GM18870 (cell line): ENCODE results near the gene TMEM184B.
"Not testable (repeated sequence)": the region's sequence is repeated elsewhere in the genome, so short reads cannot be mapped to it uniquely, and the experiment has no call there.

ENCODE experiments used
- ATAC-seq: cut with Tn5 transposase; IDR thresholded peaks from one replicate; pipeline ENCODE4 v1.9.1; 2021; ENCODE audit warnings: moderate library complexity; ENCODE audit not compliant: unreplicated experiment

TMEM184B gene

GRCh38 chr22:38249803-38250642 lies 22.8 kb downstream of the TMEM184B start:
- ATAC-seq, result no peak

DNA sequence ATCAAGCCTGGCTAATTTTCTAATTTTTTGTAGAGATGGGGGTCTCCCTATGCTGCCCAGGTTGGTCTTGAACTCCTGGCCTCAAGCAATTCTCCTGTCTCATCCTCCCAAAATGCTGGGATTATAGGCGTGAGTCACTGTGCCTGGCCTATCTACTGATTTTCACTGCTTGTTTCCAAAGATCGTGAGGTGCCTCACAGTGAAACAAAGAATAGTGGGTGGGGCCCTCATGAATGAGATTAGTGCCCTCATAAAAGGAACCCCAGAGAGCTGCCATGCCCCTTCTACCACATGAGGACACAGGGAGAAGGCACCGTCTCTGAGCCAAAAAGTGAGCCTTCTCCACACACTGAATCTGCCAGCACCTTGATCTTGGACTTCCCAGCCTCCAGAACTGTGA lies 23.5 kb downstream of the TMEM184B start:
- ATAC-seq, result no peak

GRCh38 chr22:38248280-38248679 lies 24.5 kb downstream of the TMEM184B start:
- ATAC-seq, result no peak

GRCh38 chr22:38247713-38248112 lies 25.1 kb downstream of the TMEM184B start:
- ATAC-seq, result no peak

DNA sequence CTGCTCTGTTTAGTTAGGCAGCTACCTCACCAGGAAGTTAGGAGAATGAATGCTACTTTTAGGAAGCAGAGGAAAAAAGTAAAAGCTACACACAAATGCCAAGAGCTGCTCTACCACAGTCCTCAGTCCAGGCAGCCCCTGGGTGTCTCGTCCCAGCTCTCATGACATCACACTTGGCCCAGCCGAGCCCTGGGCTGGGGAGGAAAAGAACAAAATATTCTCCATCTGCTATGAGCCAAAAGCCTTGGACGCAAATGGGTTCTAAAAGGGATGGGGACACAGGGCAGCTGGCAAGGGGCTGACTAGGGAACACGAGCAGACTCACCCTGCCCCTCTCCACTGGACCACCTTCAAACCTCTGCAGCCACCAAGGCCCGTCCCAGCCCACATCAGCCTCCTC lies 26.1 kb downstream of the TMEM184B start:
- no peak for ATAC-seq

DNA sequence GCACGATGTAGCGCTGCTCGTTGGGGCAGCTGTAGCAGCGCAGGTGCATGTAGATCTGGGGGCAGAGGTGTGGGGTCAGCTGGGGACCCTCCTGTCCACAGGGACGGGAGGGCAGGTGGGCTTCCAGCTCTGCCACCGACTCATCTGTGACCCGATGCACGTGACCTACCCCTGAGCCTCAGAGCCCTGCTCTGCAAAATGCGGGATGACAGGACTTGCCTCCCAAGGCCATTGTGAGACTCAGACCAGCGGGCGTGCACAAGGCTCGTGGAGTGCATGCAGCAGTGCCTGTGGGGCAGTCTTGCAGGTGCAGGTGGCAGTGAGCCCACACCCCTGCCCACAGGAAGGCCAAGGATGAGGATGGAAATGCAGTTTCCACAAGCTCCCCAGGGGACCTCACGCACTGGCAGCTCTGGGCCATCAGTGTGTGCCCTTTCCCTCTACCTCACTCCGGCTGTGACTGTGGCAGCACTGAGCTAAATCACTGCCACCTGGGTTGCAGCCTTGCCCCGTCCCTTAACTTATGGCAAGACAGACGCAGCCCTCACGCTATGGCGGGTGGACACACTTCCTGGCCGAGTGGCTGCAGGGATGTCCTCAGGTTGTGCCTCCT lies 26.7 kb downstream of the TMEM184B start:
- ATAC-seq, result no peak

DNA sequence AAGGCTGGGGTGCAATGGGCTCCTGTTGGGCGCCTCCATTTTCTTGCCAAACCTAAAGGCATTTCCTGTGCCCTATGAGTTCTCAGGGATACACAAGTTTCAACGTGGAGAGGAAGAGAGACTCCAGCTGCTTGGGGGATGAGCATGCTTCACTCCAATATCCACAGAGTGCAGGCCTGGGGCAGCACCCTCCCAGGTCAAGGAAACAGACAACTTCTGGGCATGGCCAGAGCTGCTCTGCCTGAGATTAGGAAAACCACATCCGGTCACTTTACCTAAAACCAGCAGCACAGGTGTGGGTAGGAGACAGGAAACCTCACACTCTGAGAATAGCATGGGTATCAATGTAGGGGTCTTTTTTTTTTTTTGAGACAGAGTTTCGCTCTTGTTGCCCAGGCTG lies 28.7 kb downstream of the TMEM184B start:
- ATAC-seq, result no peak

- no peak for ATAC-seq
These were observed 29.6 kb downstream of the TMEM184B start for GRCh38 chr22:38243007-38243765.

GRCh38 chr22:38240734-38241252 lies 32.0 kb downstream of the TMEM184B start:
- no peak for ATAC-seq

DNA sequence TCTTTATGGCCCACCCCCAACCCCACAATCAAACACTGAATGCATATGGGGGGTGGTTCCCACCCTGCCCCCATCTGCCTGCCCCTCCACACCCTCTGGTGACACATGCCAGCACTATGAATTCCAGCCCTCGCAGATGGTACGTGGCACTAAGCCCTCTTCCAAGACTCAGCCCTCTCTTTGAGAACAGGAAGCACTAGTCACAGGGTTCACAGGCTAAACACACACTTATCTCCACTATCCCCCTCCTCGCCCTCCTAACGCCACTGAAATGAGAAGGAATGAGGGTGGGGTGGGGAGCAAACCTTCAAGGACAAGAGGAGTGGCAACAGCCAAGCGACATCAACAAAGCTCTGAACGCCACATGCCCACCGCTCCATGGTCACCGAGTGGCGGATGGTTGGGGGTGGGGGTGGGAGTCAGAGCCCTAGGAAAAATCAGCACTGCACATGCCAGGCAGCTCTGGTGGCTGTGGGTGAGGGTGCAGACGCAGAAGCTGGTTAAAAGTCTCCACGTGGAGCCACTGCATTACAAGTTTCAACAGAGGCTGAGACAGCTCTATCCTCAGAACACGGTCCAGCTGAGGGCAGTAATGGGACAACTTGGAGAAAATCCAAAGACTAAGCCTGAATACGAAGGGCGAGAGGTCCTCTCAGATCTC lies 33.6 kb downstream of the TMEM184B start:
- no peak for ATAC-seq

- no peak for ATAC-seq
These were observed 34.2 kb downstream of the TMEM184B start for GRCh38 chr22:38238519-38239071.

DNA sequence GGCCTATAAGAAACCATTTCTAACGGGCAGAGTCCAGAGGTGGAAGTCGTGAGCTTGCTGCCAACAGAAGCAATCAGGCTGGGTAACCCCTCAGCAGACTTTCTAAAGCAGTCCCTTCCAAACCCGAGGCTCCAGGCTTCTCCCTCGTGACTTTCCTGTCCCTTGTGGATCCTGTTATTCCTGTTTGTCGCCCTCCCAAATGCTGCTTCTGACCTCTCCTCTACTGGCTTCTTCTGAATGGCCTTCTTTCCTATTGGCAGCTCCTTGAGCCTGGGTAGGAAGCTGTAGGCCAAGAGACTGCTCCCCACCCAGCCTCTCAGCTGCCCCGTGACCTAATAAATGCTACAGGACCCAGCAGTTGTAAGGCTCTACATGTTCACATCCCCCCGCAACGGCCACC lies 36.0 kb downstream of the TMEM184B start:
- ATAC-seq, result no peak

DNA sequence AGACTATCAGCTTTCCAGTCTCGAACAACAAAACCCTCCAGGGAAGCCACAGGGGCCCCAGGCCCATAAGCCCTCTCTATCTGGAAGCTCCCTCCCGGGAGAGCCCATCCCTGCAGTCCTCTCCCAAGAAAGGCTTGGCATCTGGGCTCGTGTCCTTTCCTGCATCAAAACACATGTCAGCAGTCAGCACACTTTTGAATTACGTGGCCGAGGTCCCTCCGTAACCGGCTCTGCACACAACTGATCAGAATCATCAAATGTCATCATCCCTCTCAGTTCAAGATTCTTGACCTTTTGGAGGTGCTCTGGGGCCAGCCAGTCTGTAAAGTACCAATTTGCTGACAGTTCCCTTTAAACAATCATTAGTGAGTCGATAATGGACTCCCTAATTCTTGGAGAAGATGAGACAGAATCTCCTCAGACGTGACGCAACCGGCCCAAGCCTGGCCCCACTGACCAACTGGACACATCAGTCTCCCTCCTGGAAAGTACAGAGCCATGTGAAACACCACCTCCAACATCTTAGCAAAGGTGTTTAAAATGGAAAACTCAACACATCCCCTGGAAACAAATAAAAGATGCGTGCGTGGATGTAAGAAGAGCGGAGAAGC lies 37.5 kb downstream of the TMEM184B start:
- ATAC-seq, result no peak

GRCh38 chr22:38233856-38234255 lies 39.0 kb downstream of the TMEM184B start:
- not testable (repeated sequence) for ATAC-seq

DNA sequence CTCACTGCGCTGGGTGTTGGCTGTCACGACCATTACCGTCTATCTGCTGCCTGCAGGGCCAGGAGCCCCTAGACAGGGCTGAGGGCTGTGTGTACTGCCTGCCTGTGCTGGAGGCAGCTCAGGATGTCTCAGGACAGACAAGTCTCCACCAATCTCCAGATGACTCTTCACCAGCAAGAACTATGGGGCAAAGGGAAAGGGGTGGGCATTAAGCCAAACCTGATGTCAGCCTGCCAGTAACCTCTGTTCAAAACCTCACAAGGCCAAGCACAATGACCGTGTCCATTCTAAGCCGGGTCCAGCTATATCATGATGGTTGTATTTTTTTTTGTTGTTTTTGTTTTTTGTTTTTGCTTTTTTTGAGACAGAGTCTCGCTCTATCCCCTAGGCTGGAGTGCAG lies 39.4 kb downstream of the TMEM184B start:
- ATAC-seq, result no peak

DNA sequence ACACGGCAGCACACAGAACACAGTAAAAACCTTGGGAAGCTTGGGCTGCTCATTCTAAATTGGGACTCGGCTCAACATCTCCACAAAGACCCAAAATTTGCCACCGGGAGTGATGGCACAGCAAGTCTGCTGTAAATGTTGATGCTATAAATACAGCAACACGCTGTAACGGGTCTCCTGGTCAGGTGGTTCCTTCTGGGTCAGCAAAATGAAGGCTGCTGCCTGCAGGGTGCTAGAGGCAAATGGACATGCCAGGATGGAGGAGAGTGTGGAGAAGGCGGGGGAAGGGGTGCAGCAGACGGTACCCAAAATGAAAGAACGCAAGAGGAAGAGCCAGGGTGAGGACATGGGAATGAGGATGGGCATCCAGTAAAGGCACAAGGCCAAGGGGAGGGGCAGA lies 40.6 kb downstream of the TMEM184B start:
- no peak for ATAC-seq

- no peak for ATAC-seq
These were observed 41.9 kb downstream of the TMEM184B start for GRCh38 chr22:38230916-38231315.

GRCh38 chr22:38230108-38230825 lies 42.5 kb downstream of the TMEM184B start:
- no peak for ATAC-seq

DNA sequence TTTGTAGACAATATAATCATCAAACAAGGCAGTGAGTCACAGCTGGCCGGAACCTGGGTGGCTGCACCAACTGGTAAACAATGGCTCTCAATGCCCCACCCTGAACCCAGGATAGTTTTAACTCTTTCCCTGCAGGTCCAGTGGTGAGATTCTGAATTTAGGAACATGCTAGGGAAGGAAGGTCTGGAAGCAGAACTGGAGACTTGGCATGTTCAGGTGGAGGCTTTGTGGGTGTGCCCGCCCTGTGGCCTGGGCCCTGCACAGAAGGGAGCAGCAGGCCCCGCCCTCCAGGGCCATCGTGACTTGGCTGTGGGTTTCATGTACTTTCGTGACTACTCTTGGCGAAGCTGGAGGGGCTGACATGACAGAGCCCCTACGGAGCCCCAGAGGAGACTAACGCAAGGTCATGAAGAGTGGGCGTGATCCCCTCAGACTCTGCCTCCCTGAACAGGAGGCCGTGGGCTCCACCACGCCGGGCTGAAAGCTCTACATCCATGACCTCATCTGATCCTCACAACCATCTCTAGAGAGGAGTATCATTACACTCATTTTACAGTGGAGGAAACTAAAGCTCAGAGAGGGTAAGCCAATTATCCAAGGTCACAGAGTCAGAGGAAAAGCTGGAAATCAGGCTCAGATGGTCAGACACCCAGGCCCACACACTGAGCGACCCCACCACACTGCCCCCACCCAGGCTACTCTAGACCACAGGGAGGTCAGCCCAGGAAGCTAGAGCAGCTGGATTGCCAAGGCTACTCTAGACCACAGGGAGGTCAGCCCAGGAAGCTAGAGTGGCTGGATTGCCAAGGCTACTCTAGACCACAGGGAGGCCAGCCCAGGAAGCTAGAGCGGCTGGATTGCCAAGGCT lies 43.7 kb downstream of the TMEM184B start:
- no peak for ATAC-seq
